ENCODE measurements around the gene GTF3C1. TPM values are rescaled to one million over a fixed set of nuclear protein-coding genes. Genes with fewer than 3 reads are reported as not detected.
A peak's percentile ranks its signal among the peaks of the same experiment; 100 is the strongest.

Gene GTF3C1
- total RNA-seq, 1 donor from 2014 or later, result 125 TPM

- no peaks in the 10 kb centered on the region for H3K27me3 Mint-ChIP-seq (ENCODE audit: low read depth)
- TF ChIP-seq, protein P1, sequence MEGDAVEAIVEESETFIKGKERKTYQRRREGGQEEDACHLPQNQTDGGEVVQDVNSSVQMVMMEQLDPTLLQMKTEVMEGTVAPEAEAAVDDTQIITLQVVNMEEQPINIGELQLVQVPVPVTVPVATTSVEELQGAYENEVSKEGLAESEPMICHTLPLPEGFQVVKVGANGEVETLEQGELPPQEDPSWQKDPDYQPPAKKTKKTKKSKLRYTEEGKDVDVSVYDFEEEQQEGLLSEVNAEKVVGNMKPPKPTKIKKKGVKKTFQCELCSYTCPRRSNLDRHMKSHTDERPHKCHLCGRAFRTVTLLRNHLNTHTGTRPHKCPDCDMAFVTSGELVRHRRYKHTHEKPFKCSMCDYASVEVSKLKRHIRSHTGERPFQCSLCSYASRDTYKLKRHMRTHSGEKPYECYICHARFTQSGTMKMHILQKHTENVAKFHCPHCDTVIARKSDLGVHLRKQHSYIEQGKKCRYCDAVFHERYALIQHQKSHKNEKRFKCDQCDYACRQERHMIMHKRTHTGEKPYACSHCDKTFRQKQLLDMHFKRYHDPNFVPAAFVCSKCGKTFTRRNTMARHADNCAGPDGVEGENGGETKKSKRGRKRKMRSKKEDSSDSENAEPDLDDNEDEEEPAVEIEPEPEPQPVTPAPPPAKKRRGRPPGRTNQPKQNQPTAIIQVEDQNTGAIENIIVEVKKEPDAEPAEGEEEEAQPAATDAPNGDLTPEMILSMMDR (conservative IDR thresholded peaks at IDR 0.05), result no peak
- H3K9me3 Mint-ChIP-seq, result no peaks in the 10 kb centered on the region
- H3K36me3 Mint-ChIP-seq (ENCODE audit: low read depth), result peaks cover 26% of the 10 kb centered on the region
- no peaks in the 10 kb centered on the region for H3K4me1 Mint-ChIP-seq
- H3K4me3 Mint-ChIP-seq, result no peak overlapping the region
- no peak overlapping the region for H3K27ac Mint-ChIP-seq (ENCODE audit: unreplicated experiment)
- DNase-seq (ENCODE audit: low read depth, low spot score), result no peak
Measured at GRCh38 chr16:27529962-27530361, 19.8 kb downstream of the GTF3C1 start.

DNA sequence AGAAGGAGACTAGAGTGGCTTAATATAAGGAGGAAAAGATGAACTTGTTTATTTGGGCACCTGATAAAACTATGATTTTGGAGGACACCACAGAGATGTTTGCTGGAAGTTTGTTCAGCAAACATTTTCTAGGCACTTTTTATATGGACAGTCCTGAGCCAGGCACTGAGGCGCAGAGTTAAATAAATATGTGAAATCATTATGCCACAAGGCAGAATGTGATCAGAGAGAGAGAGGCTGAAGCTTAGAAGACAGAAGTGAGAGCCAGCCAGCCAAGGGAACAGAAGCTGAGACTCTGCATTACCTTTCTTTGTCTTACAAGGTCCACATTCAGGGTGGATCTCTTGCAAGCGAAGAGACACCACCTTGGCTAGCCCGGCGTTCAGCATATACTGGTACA is 21.4 kb downstream of the GTF3C1 start:
- TF ChIP-seq, protein P1 (conservative IDR thresholded peaks at IDR 0.05), result no peak
- Mint-ChIP-seq H3K9me3 (no peaks in the 10 kb centered on the region), H3K27me3 (ENCODE audit: low read depth) (no peaks in the 10 kb centered on the region), H3K4me1 (no peaks in the 10 kb centered on the region), H3K27ac (ENCODE audit: unreplicated experiment) (no peak overlapping the region), H3K4me3 (no peak overlapping the region), H3K36me3 (ENCODE audit: low read depth) (peaks cover 17% of the 10 kb centered on the region)
- DNase-seq (ENCODE audit: low read depth, low spot score), result no peak

GRCh38 chr16:27526180-27526579 is 23.5 kb downstream of the GTF3C1 start:
- peaks cover 10% of the 10 kb centered on the region for H3K36me3 Mint-ChIP-seq (ENCODE audit: low read depth)
- H3K27ac Mint-ChIP-seq (ENCODE audit: unreplicated experiment), result no peak overlapping the region
- H3K4me3 Mint-ChIP-seq, result no peak overlapping the region
- no peak for DNase-seq (ENCODE audit: low read depth, low spot score)
- no peaks in the 10 kb centered on the region for H3K27me3 Mint-ChIP-seq (ENCODE audit: low read depth)
- H3K4me1 Mint-ChIP-seq, result no peaks in the 10 kb centered on the region
- TF ChIP-seq, protein P1 (conservative IDR thresholded peaks at IDR 0.05), result no peak
- H3K9me3 Mint-ChIP-seq, result no peaks in the 10 kb centered on the region

GRCh38 chr16:27522173-27522707 is 27.5 kb downstream of the GTF3C1 start:
- TF ChIP-seq, protein P1 (conservative IDR thresholded peaks at IDR 0.05), result no peak
- no peaks in the 10 kb centered on the region for H3K4me1 Mint-ChIP-seq
- no peak for DNase-seq (ENCODE audit: low read depth, low spot score)
- H3K36me3 Mint-ChIP-seq (ENCODE audit: low read depth), result peaks cover 4% of the 10 kb centered on the region
- no peaks in the 10 kb centered on the region for H3K27me3 Mint-ChIP-seq (ENCODE audit: low read depth)
- H3K9me3 Mint-ChIP-seq, result no peaks in the 10 kb centered on the region
- no peak overlapping the region for H3K27ac Mint-ChIP-seq (ENCODE audit: unreplicated experiment)
- H3K4me3 Mint-ChIP-seq, result no peak overlapping the region

- Mint-ChIP-seq H3K36me3 (ENCODE audit: low read depth) (peaks cover 4% of the 10 kb centered on the region), H3K4me3 (no peak overlapping the region), H3K4me1 (no peaks in the 10 kb centered on the region), H3K27ac (ENCODE audit: unreplicated experiment) (peak overlapping the region; percentile 78), H3K9me3 (no peaks in the 10 kb centered on the region), H3K27me3 (ENCODE audit: low read depth) (no peaks in the 10 kb centered on the region)
- TF ChIP-seq, protein P1 (conservative IDR thresholded peaks at IDR 0.05), result no peak
- DNase-seq (ENCODE audit: low read depth, low spot score), result no peak
Measured at GRCh38 chr16:27520982-27521673, 28.6 kb downstream of the GTF3C1 start.
